Suprapubic skin (tissue), 4 donors: Measurements from ENCODE around the gene CSGALNACT2. TPM values are rescaled to one million over a fixed set of nuclear protein-coding genes. Genes with fewer than 3 reads are reported as not detected.

Source experiments
- DNase-seq, 2 donors: peaks; one replicate each; pipeline ENCODE4 v3.0.0-alpha.2; 2019; ENCODE audit warnings: low spot score in 2 of 2
- H3K27ac ChIP-seq: fragments of 200-600 bp; sonication (generic); one replicate; pipeline ENCODE4 v1.5.1; 2019
- H3K27me3 ChIP-seq: fragments of 200-600 bp; sonication (generic); one replicate; pipeline ENCODE4 v1.5.1; 2019
- H3K36me3 ChIP-seq: fragments of 200-600 bp; sonication (generic); one replicate; pipeline ENCODE4 v1.5.1; 2019
- H3K4me1 ChIP-seq: fragments of 200-600 bp; sonication (generic); one replicate; pipeline ENCODE4 v1.5.1; 2019
- H3K4me3 ChIP-seq: fragments of 200-600 bp; sonication (generic); one replicate; pipeline ENCODE4 v1.5.1; 2019; ENCODE audit warnings: mild to moderate bottlenecking
- H3K9me3 ChIP-seq: fragments of 200-600 bp; sonication (generic); one replicate; pipeline ENCODE4 v1.5.1; 2019
- CTCF ChIP-seq, 2 donors: fragments of 200-600 bp in 1 of 2; fragments of 450-650 bp in 1 of 2; sonication (generic) in 1 of 2; IDR thresholded peaks; one replicate each; pipeline ENCODE4 v1.5.1; 2016 to 2019; ENCODE audit warnings: antibody characterized with exemption in 2 of 2, mild to moderate bottlenecking in 1 of 2, moderate library complexity in 1 of 2
- EP300 ChIP-seq: sonication (generic); formaldehyde crosslinking; IDR thresholded peaks from one replicate; pipeline ENCODE4 v1.6.1; 2017; ENCODE audit warnings: antibody characterized with exemption
- POLR2A ChIP-seq, 2 donors: fragments of 450-650 bp; IDR thresholded peaks; one replicate each; pipeline ENCODE4 v1.6.1; 2017; ENCODE audit warnings: antibody characterized with exemption in 2 of 2, mild to moderate bottlenecking in 2 of 2, moderate library complexity in 2 of 2
- POLR2AphosphoS5 ChIP-seq, 3 donors: sonication (generic); formaldehyde crosslinking; IDR thresholded peaks; one replicate each; pipeline ENCODE4 v1.6.1; 2017; ENCODE audit warnings: antibody characterized with exemption in 3 of 3
- WGBS: methylation state at CpG from one replicate; pipeline ENCODE4 v1.1.5; 2018; 5-methylcytosine and 5-hydroxymethylcytosine counted together
- total RNA-seq, 4 donors: library from RNA; depleted of rRNA; stranded (reverse); fragments of >200 nt; gene quantifications; one replicate each; pipeline ENCODE4 v1.1.0, GENCODE V29; 2016

The CSGALNACT2 gene
- total RNA-seq, 4 donors from 2014 or later, result 10.1 to 15.5 (median 13.9) TPM

GRCh38 chr10:43225004-43225786, 87.0 kb downstream of the CSGALNACT2 start:
- Histone ChIP-seq H3K27me3 (peaks cover 32% of the 10 kb centered on the region), H3K36me3 (no peaks in the 10 kb centered on the region), H3K27ac (no peak overlapping the region), H3K4me1 (peaks cover 18% of the 10 kb centered on the region), H3K4me3 (no peak overlapping the region), H3K9me3 (no peaks in the 10 kb centered on the region)
- WGBS, result 67% methylated on average over 5 of the region's 5 CpGs
- no peak for TF ChIP-seq EP300
- no peak for TF ChIP-seq POLR2AphosphoS5 (IDR thresholded peaks at IDR 0.05)
- TF ChIP-seq CTCF (IDR thresholded peaks at IDR 0.05), result no peak
- no peak for TF ChIP-seq POLR2A (IDR thresholded peaks at IDR 0.05)
- peak in 1 of 2 donors; percentile 4 for DNase-seq

- peak; percentile 35 to 59 for DNase-seq
- WGBS, result 40% methylated on average over 2 of the region's 11 CpGs
- peaks cover 20% of the 10 kb centered on the region for H3K4me1 ChIP-seq
- no peaks in the 10 kb centered on the region for H3K36me3 ChIP-seq
- H3K27me3 ChIP-seq, result peaks cover 37% of the 10 kb centered on the region
- H3K27ac ChIP-seq, result no peak overlapping the region
- TF ChIP-seq POLR2A (IDR thresholded peaks at IDR 0.05) (no peak), POLR2AphosphoS5 (IDR thresholded peaks at IDR 0.05) (no peak), CTCF (IDR thresholded peaks at IDR 0.05) (no peak), EP300 (no peak)
- no peaks in the 10 kb centered on the region for H3K9me3 ChIP-seq
- H3K4me3 ChIP-seq, result no peak overlapping the region
These were observed 87.5 kb downstream of the CSGALNACT2 start for GRCh38 chr10:43225787-43226153.

GRCh38 chr10:43226441-43226840, 88.2 kb downstream of the CSGALNACT2 start:
- TF ChIP-seq POLR2AphosphoS5 (IDR thresholded peaks at IDR 0.05) (no peak), CTCF (IDR thresholded peaks at IDR 0.05) (no peak), EP300 (no peak), POLR2A (IDR thresholded peaks at IDR 0.05) (no peak)
- Histone ChIP-seq H3K4me1 (peaks cover 20% of the 10 kb centered on the region), H3K27ac (no peak overlapping the region), H3K9me3 (no peaks in the 10 kb centered on the region), H3K36me3 (no peaks in the 10 kb centered on the region), H3K4me3 (no peak overlapping the region), H3K27me3 (peaks cover 44% of the 10 kb centered on the region)
- WGBS, result 88% methylated on average over 6 of the region's 6 CpGs
- peak in 1 of 2 donors; percentile 29 for DNase-seq

DNA sequence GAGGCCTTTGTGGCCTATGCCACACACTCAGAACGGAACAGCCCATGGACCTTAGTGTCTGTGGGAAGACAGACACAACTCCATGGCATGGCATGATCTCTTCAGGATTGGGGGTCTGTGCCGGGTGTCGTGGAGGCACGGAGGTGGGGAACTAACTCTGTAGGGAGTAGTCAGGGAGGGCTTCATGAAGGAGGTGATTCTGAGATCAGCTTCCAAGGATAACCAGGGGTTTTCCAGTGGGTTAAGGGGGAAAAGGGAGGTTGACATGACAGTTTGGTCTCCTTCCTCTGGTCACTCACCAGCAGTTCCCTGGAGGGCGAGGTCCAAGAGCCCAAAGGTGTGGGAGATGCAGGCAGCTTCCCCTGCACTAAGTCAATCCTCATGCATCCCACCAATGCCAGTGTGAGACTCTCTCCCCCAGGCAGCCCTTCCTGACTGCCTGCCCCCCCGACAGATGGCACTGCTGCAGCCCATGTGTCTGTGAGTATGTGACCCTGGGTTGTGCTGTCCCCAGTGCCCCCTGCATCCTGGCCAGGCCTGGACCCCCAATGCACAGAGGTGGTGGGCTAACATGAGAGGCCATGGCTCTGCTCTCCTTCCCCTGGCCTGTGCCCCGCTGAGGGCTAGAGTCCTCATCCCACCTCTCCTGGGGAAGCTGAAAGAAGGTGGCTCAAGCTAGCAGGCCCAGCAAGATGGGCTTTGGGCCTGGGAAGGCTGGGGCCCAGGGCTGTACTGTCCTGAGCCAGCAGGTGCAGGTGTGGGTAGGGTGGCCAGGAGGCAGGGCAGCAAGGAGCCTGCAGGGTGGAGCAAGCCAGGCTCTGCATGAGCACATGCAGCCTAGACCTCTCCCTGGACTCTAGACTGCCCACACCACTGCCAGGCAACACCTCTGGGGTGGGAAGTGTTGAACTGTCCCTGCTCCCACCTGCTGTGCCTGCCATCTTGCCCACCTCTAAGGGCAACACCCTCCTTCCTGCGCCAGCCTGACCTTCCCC, 88.9 kb downstream of the CSGALNACT2 start:
- Histone ChIP-seq H3K9me3 (no peaks in the 10 kb centered on the region), H3K27me3 (peaks cover 51% of the 10 kb centered on the region), H3K4me3 (no peak overlapping the region), H3K4me1 (peaks cover 20% of the 10 kb centered on the region), H3K27ac (no peak overlapping the region), H3K36me3 (no peaks in the 10 kb centered on the region)
- TF ChIP-seq POLR2A (IDR thresholded peaks at IDR 0.05) (no peak), POLR2AphosphoS5 (IDR thresholded peaks at IDR 0.05) (no peak), EP300 (no peak), CTCF (IDR thresholded peaks at IDR 0.05) (no peak)
- DNase-seq, result peak in 1 of 2 donors; percentile 45
- 84% methylated on average over 6 of the region's 8 CpGs for WGBS
